Peyer's patch (tissue), 4 donors: ENCODE results near the gene FMO3. TPM values are rescaled to one million over a fixed set of nuclear protein-coding genes. Genes with fewer than 3 reads are reported as not detected.

Source experiments
- DNase-seq, 3 donors: peaks; one replicate each; pipeline ENCODE4 v3.0.0-alpha.2; 2017 to 2019
- H3K27ac ChIP-seq, 4 donors: fragments of 200-600 bp; sonication (generic); one replicate each; pipeline ENCODE4 v1.5.1; 2016 to 2019
- H3K27me3 ChIP-seq, 2 donors: fragments of 200-600 bp; sonication (generic); one replicate each; pipeline ENCODE4 v1.5.1; 2019
- H3K36me3 ChIP-seq, 3 donors: fragments of 200-600 bp; sonication (generic); one replicate each; pipeline ENCODE4 v1.5.1; 2016 to 2019
- H3K4me1 ChIP-seq, 4 donors: fragments of 200-600 bp; sonication (generic); one replicate each; pipeline ENCODE4 v1.5.1; 2016 to 2019
- H3K4me3 ChIP-seq, 4 donors: fragments of 200-600 bp; sonication (generic); 1 replicate in 3 of 4; 2 replicates in 1 of 4; pipeline ENCODE4 v1.5.1; 2016 to 2019; ENCODE audit warnings: mild to moderate bottlenecking in 1 of 4
- H3K9me3 ChIP-seq, 4 donors: fragments of 200-600 bp; sonication (generic); one replicate each; pipeline ENCODE4 v1.5.1; 2016 to 2019; ENCODE audit warnings: mild to moderate bottlenecking in 1 of 4
- CTCF ChIP-seq, 6 experiments: fragments of 450-650 bp in 4 of 6; fragments of 200-600 bp in 2 of 6; sonication (generic) in 1 of 6; IDR thresholded peaks; one replicate each; pipeline ENCODE4 v1.5.1; 2017 to 2019; ENCODE audit warnings: antibody characterized with exemption in 6 of 6, mild to moderate bottlenecking in 3 of 6, moderate library complexity in 1 of 6
- POLR2A ChIP-seq, 2 donors: fragments of 450-650 bp; IDR thresholded peaks; one replicate each; pipeline ENCODE4 v1.5.1; 2017; ENCODE audit warnings: antibody characterized with exemption in 2 of 2, mild to moderate bottlenecking in 2 of 2, moderate library complexity in 2 of 2
- small RNA-seq, 2 donors: library from RNA; depleted of rRNA; stranded (forward); fragments of <200 nt; gene quantifications; one replicate each; pipeline ENCODE3, GENCODE V24; 2016
- total RNA-seq, 4 donors: library from RNA; depleted of rRNA; stranded (reverse); fragments of >200 nt; gene quantifications; one replicate each; pipeline ENCODE4 v1.1.0, GENCODE V29; 2016

Gene FMO3
- total RNA-seq, 4 donors from 2014 or later: 3.2 to 14.0 TPM; not detected in 2

DNA sequence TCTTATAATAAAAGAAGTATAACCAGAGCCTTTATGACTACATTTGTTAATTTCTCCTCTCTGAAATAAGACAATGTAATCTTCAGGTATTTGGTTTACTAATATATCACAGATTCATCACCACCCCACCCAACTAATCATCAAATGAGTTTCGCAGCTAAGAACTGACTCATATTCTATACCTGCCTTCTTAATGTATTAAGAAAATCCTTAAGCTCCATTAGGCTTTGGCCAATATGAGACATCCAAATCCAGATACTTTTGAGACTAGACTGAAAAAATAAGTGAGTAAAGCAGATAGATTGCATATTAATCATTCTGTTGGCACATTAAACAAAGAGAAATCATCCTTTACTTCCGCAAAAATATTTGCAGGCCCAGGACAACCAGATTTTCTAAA lies 75.7 kb downstream of the FMO3 start:
- H3K4me3 ChIP-seq: no peak overlapping the region
- DNase-seq: no peak
- no peaks in the 10 kb centered on the region for H3K27me3 ChIP-seq

More for the DNA sequence above, 75.7 kb downstream of the FMO3 start:
- no peak for TF ChIP-seq CTCF (IDR thresholded peaks at IDR 0.05)
- TF ChIP-seq POLR2A (IDR thresholded peaks at IDR 0.05): no peak
- Histone ChIP-seq H3K4me1 (no peaks in the 10 kb centered on the region), H3K36me3 (no peaks in the 10 kb centered on the region), H3K27ac (no peak overlapping the region), H3K9me3 (no peaks in the 10 kb centered on the region)

Small RNA genes within 50 kb of the gene (small RNA-seq; reads per million reads assigned to genes)
- gene MIR1295A: 0 to 0.32 reads per million in 2 donors

Other genes starting within 250 kb of the FMO3 start
- not detected for gene MROH9, start 155.4 kb upstream of the FMO3 start, total RNA-seq
- 1 to 10 TPM; 1.4 to 7.2 (median 4.1) TPM for gene FMO2, start 94.4 kb downstream of the FMO3 start, total RNA-seq
- 10 to 100 TPM; 13.2 to 59.9 (median 36.2) TPM for gene FMO1, start 157.6 kb downstream of the FMO3 start, total RNA-seq
- gene FMO4, start 223.3 kb downstream of the FMO3 start, total RNA-seq: 10 to 100 TPM in 3 of 4 donors, 1 to 10 TPM in 1; 9.9 to 33.8 (median 23.1) TPM